Measurements from ENCODE around the gene CA5A. TPM values are rescaled to one million over a fixed set of nuclear protein-coding genes. Genes with fewer than 3 reads are reported as not detected.

CA5A gene
- total RNA-seq, 4 donors from 2014 or later = not detected

- no peak for TF ChIP-seq CTCF (IDR thresholded peaks at IDR 0.05)
- ATAC-seq (ENCODE audit: low FRiP score) = no peak
- DNase-seq (ENCODE audit: low spot score) = no peak
Measured at GRCh38 chr16:87960296-87960695, 24.0 kb upstream of the CA5A start.

GRCh38 chr16:87959391-87959990, 23.2 kb upstream of the CA5A start:
- DNase-seq (ENCODE audit: low spot score) (no peak), ATAC-seq (ENCODE audit: low FRiP score) (no peak)
- TF ChIP-seq CTCF (IDR thresholded peaks at IDR 0.05) = no peak

GRCh38 chr16:87958632-87959031, 22.3 kb upstream of the CA5A start:
- ATAC-seq (ENCODE audit: low FRiP score) = no peak

GRCh38 chr16:87957296-87958094, 21.2 kb upstream of the CA5A start:
- no peak for ATAC-seq (ENCODE audit: low FRiP score)
- DNase-seq (ENCODE audit: low spot score) = no peak
- TF ChIP-seq CTCF (IDR thresholded peaks at IDR 0.05) = no peak

More at GRCh38 chr16:87958632-87959031, 22.3 kb upstream of the CA5A start:
- no peak for DNase-seq (ENCODE audit: low spot score)
- no peak for TF ChIP-seq CTCF (IDR thresholded peaks at IDR 0.05)

GRCh38 chr16:87956365-87957231, 20.3 kb upstream of the CA5A start:
- no peak for TF ChIP-seq CTCF (IDR thresholded peaks at IDR 0.05)

GRCh38 chr16:87956098-87956364, 19.7 kb upstream of the CA5A start:
- no peak for TF ChIP-seq CTCF (IDR thresholded peaks at IDR 0.05)
- no peak for ATAC-seq (ENCODE audit: low FRiP score)
- no peak for DNase-seq (ENCODE audit: low spot score)

More at GRCh38 chr16:87956365-87957231, 20.3 kb upstream of the CA5A start:
- ATAC-seq (ENCODE audit: low FRiP score) (no peak), DNase-seq (ENCODE audit: low spot score) (no peak)

Measured in omental fat pad (tissue), 4 donors.